ENCODE measurements around the gene CCER1.

Gene CCER1

GRCh38 chr12:90964616-90965015 is 9.6 kb upstream of the CCER1 start:
- no peak for DNase-seq

- DNase-seq = no peak
These were observed 9.0 kb upstream of the CCER1 start for GRCh38 chr12:90963946-90964345.

GRCh38 chr12:90961154-90961553 is 6.2 kb upstream of the CCER1 start:
- DNase-seq = no peak

GRCh38 chr12:90959538-90960139 is 4.7 kb upstream of the CCER1 start:
- peak; percentile 78 for DNase-seq

- no peak for DNase-seq
These were observed 4.1 kb upstream of the CCER1 start for GRCh38 chr12:90959032-90959431.

GRCh38 chr12:90958347-90958746 is 3.4 kb upstream of the CCER1 start:
- no peak for DNase-seq

- DNase-seq = no peak
These were observed 548 bp downstream of the CCER1 start for GRCh38 chr12:90954428-90954827.

GRCh38 chr12:90953956-90954421 is 987 bp downstream of the CCER1 start:
- no peak for DNase-seq

GRCh38 chr12:90951432-90952105 is 3.4 kb downstream of the CCER1 start:
- no peak for DNase-seq

- DNase-seq = no peak
These were observed 7.1 kb downstream of the CCER1 start for GRCh38 chr12:90947869-90948268.

- DNase-seq = peak; percentile 74
These were observed 9.8 kb downstream of the CCER1 start for GRCh38 chr12:90945070-90945649.

GRCh38 chr12:90943255-90943654 is 11.7 kb downstream of the CCER1 start:
- no peak for DNase-seq

- DNase-seq = peak; percentile 73
These were observed 14.0 kb downstream of the CCER1 start for GRCh38 chr12:90940872-90941499.

- no peak for DNase-seq
These were observed 15.6 kb downstream of the CCER1 start for GRCh38 chr12:90939382-90939781.

- no peak for DNase-seq
These were observed 16.5 kb downstream of the CCER1 start for GRCh38 chr12:90938451-90938850.

- DNase-seq = no peak
These were observed 17.3 kb downstream of the CCER1 start for GRCh38 chr12:90937651-90938050.

- DNase-seq = no peak
These were observed 18.6 kb downstream of the CCER1 start for GRCh38 chr12:90936230-90937005.

- DNase-seq = no peak
These were observed 29.4 kb downstream of the CCER1 start for GRCh38 chr12:90925562-90925961.

GRCh38 chr12:90924406-90924805 is 30.6 kb downstream of the CCER1 start:
- no peak for DNase-seq

- DNase-seq = no peak
These were observed 32.8 kb downstream of the CCER1 start for GRCh38 chr12:90922145-90922627.

GRCh38 chr12:90921536-90921935 is 33.4 kb downstream of the CCER1 start:
- DNase-seq = no peak

- no peak for DNase-seq
These were observed 34.8 kb downstream of the CCER1 start for GRCh38 chr12:90920222-90920621.

GRCh38 chr12:90917431-90917830 is 37.5 kb downstream of the CCER1 start:
- no peak for DNase-seq
